Activated T-helper 2 cell treated with anti-CD3 and anti-CD28 coated beads, Interferon-gamma antibody, Interleukin-2, Interleukin-4, amounts not matched to agents 10 μg/mL and 5 μg/mL and 100 μg/mL, durations not matched to agents 14 hours and 24 hours and 36 hours (primary cell): Measurements from ENCODE around the gene TEAD1. TPM values are rescaled to one million over a fixed set of nuclear protein-coding genes. Genes with fewer than 3 reads are reported as not detected.

ENCODE experiments used
- DNase-seq: peaks from one replicate; pipeline ENCODE4 v3.0.0; 2021; ENCODE audit warnings: low spot score
- H3K27ac Mint-ChIP-seq: one replicate; pipeline ENCODE4 v1.8.0; 2021; ENCODE audit warnings: mixed read lengths
- H3K27me3 Mint-ChIP-seq: one replicate; pipeline ENCODE4 v1.8.0; 2021; ENCODE audit warnings: low read depth, mixed read lengths
- H3K36me3 Mint-ChIP-seq: one replicate; pipeline ENCODE4 v1.8.0; 2021; ENCODE audit warnings: low read depth, mixed read lengths
- H3K4me1 Mint-ChIP-seq: one replicate; pipeline ENCODE4 v1.8.0; 2021; ENCODE audit warnings: low read depth, mixed read lengths
- H3K4me3 Mint-ChIP-seq: one replicate; pipeline ENCODE4 v1.8.0; 2021; ENCODE audit warnings: low read depth, mild to moderate bottlenecking, moderate library complexity, mixed read lengths
- H3K9me3 Mint-ChIP-seq: one replicate; pipeline ENCODE4 v1.8.0; 2021; ENCODE audit warnings: mixed read lengths
- intact Hi-C: fragments of 100-400 bp; cut with micrococcal nuclease; formaldehyde crosslinking; loops from one replicate; pipeline ENCODE4 v1.15.1; 2023
- total RNA-seq: library from RNA; stranded (reverse); gene quantifications from 2 replicates; pipeline ENCODE4 v1.2.3, GENCODE V29; 2022

Gene TEAD1
- total RNA-seq, 1 donor from 2014 or later, result 1.3 TPM

DNA sequence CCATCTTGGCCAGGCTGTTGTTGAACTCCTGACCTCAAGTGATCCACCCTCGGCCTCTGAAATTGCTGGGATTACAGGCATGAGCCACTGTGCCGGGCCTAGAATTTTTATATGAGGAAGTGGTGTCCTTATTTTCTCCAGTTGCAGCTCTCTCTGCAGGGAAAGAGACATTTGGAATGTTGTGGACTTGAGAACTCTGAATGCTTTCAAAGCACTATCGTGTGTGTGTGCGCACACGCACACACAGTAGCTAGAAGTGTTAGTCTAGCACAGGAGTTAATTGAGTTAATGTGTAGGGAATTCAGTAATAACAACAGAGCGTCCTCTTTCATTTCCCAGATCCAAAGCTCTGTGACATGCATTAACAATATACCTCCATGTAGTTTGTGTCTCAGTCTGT lies 170.9 kb downstream of the TEAD1 start:
- Mint-ChIP-seq H3K27ac (no peak overlapping the region), H3K9me3 (no peaks in the 10 kb centered on the region), H3K4me3 (no peak overlapping the region), H3K4me1 (peaks cover 6% of the 10 kb centered on the region), H3K36me3 (no peaks in the 10 kb centered on the region), H3K27me3 (peaks cover 12% of the 10 kb centered on the region)
- DNase-seq, result no peak
- intact Hi-C loops, result no loop called here

GRCh38 chr11:12845739-12846358 lies 171.6 kb downstream of the TEAD1 start:
- H3K9me3 Mint-ChIP-seq, result no peaks in the 10 kb centered on the region
- no peak overlapping the region for H3K27ac Mint-ChIP-seq
- no peak overlapping the region for H3K4me3 Mint-ChIP-seq
- peaks cover 12% of the 10 kb centered on the region for H3K27me3 Mint-ChIP-seq
- intact Hi-C loops, result no loop called here
- no peaks in the 10 kb centered on the region for H3K36me3 Mint-ChIP-seq
- H3K4me1 Mint-ChIP-seq, result peaks cover 6% of the 10 kb centered on the region
- no peak for DNase-seq

DNA sequence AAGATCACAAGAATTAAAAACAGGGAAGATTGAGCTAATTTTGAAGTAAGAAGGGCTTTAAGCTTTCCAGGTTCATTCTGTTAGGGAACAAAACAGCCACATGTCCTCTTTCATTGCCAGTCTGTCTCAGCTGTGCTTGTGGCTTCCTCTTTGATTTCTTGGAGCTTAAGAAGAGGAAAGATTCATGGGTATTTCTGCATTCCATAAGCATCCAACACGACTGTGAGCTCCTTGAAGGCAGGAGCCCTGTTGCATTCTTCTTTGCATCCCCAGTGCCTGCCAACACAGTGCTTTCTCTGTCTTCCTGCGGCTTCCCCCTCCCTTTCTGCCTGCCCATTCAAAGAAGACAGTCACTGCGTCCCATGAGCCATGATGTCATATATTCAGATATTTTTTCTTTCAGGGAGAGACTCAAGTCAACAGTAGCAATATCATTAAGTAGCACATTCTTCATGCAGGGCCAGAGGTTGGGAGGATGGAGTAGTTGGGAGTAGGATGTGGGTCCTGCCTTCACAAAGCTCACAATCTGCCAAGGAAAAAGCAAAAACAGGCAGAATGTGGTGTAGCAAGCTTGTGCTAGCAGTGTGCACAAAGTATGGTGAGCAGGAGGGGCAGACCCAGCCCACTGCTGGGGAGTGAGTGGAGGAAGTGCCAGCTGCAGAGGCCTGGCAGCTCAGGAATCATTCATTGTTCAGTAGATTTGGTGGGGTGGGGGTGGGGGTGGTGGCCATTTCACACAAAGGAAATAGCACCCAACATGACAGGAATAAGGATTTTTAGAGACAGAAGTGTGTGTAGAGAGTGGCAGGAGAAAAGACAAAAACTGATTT lies 172.8 kb downstream of the TEAD1 start:
- no peaks in the 10 kb centered on the region for H3K9me3 Mint-ChIP-seq

GRCh38 chr11:12848413-12848812 lies 174.2 kb downstream of the TEAD1 start:
- Mint-ChIP-seq H3K4me1 (peaks cover 5% of the 10 kb centered on the region), H3K9me3 (no peaks in the 10 kb centered on the region), H3K27ac (no peak overlapping the region), H3K27me3 (peaks cover 10% of the 10 kb centered on the region), H3K4me3 (no peak overlapping the region), H3K36me3 (no peaks in the 10 kb centered on the region)
- intact Hi-C loops, result no loop called here
- no peak for DNase-seq

More for the DNA sequence above, 172.8 kb downstream of the TEAD1 start:
- peaks cover 8% of the 10 kb centered on the region for H3K4me1 Mint-ChIP-seq
- H3K36me3 Mint-ChIP-seq, result no peaks in the 10 kb centered on the region
- H3K4me3 Mint-ChIP-seq, result no peak overlapping the region
- H3K27me3 Mint-ChIP-seq, result peaks cover 12% of the 10 kb centered on the region
- no peak for DNase-seq
- H3K27ac Mint-ChIP-seq, result no peak overlapping the region
- intact Hi-C loops, result no loop called here

DNA sequence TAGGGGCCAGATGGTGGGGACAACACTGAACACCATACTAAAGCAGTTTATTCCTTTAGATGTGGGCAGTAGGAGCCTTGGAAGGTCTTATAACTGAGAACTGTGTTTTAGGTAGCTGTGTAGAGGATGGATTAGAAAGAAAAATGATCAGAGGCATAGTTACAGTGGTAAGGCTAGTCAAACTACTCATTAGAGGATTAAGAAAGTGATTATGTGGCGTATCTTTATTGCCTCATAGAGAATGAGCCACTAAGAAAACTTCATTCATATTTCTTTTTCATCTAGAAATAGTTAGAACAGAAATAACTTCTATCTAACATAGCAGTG lies 179.1 kb downstream of the TEAD1 start:
- Mint-ChIP-seq H3K36me3 (no peaks in the 10 kb centered on the region), H3K4me3 (no peak overlapping the region), H3K4me1 (peaks cover 5% of the 10 kb centered on the region), H3K9me3 (no peaks in the 10 kb centered on the region), H3K27ac (no peak overlapping the region), H3K27me3 (peaks cover 14% of the 10 kb centered on the region)
- intact Hi-C loops, result no loop called here
- DNase-seq, result no peak

DNA sequence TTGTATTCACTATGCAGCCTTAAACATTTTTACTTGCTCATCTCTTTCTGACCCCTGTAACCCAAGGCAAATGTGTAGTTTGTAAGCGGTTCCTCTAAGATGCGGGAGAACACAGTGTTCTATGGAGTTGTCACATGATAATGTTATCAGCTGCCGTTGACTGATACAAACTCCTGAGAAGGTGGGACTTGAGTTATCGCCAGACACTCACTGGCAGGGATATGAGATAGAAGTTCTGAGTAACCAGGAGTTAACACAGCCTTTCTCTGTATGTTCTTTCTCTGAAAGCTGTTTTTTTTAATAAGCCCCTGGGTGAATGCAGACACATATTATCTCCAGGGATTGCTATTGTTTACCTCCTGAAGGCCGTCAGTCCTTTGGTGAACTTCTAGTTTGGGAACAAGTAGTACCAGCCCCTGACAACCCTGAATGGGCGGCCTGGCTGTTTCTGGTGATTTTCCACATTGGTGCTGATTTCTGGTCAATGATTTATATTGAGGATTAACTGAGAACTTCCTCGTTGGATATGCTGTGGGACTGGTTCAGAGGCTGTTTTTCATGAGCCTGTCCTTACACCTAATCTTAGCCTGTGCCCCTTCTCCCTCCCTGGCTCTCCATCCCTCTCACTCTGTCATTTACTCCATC lies 179.6 kb downstream of the TEAD1 start:
- H3K36me3 Mint-ChIP-seq, result no peaks in the 10 kb centered on the region
- H3K9me3 Mint-ChIP-seq, result no peaks in the 10 kb centered on the region
- H3K27ac Mint-ChIP-seq, result no peak overlapping the region
- intact Hi-C loops, result no loop called here
- H3K4me1 Mint-ChIP-seq, result peaks cover 5% of the 10 kb centered on the region
- H3K27me3 Mint-ChIP-seq, result peaks cover 14% of the 10 kb centered on the region
- DNase-seq, result no peak
- H3K4me3 Mint-ChIP-seq, result no peak overlapping the region

GRCh38 chr11:12854297-12854661 lies 180.1 kb downstream of the TEAD1 start:
- Mint-ChIP-seq H3K4me3 (no peak overlapping the region), H3K27ac (no peak overlapping the region), H3K36me3 (no peaks in the 10 kb centered on the region), H3K9me3 (no peaks in the 10 kb centered on the region), H3K27me3 (peaks cover 14% of the 10 kb centered on the region), H3K4me1 (peaks cover 5% of the 10 kb centered on the region)
- intact Hi-C loops, result no loop called here
- DNase-seq, result no peak

GRCh38 chr11:12854829-12855228 lies 180.6 kb downstream of the TEAD1 start:
- no peak for DNase-seq
- Mint-ChIP-seq H3K4me3 (no peak overlapping the region), H3K36me3 (no peaks in the 10 kb centered on the region)

GRCh38 chr11:12856338-12856737 lies 182.1 kb downstream of the TEAD1 start:
- Mint-ChIP-seq H3K9me3 (no peaks in the 10 kb centered on the region), H3K36me3 (no peaks in the 10 kb centered on the region), H3K27me3 (peaks cover 24% of the 10 kb centered on the region), H3K4me1 (peaks cover 5% of the 10 kb centered on the region), H3K4me3 (no peak overlapping the region), H3K27ac (no peak overlapping the region)
- DNase-seq, result no peak
- intact Hi-C loops, result no loop called here

More at GRCh38 chr11:12854829-12855228, 180.6 kb downstream of the TEAD1 start:
- Mint-ChIP-seq H3K27ac (no peak overlapping the region), H3K27me3 (peaks cover 16% of the 10 kb centered on the region), H3K9me3 (no peaks in the 10 kb centered on the region), H3K4me1 (peaks cover 5% of the 10 kb centered on the region)
- intact Hi-C loops, result no loop called here

DNA sequence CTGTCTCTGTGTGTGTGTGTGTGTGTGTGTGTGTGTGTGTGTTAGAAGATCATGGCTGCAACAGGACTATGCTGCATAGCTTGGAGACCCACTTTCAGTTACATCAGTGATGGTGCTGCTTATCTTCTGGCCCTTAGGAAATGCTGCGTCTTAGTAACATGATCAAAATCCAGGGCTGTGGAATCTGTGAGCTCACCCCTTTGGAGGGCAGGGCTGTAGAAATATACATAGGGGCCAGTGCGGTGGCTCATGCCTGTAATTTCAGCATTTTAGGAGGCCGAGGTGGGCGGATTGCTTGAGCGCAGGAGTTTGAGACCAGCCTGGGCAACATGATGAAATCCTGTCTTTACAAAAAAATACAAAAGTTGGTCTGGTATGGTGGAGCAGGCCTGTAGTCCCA lies 183.4 kb downstream of the TEAD1 start:
- no peaks in the 10 kb centered on the region for H3K4me1 Mint-ChIP-seq
- no peak overlapping the region for H3K4me3 Mint-ChIP-seq
- no peak overlapping the region for H3K27ac Mint-ChIP-seq
- H3K9me3 Mint-ChIP-seq, result no peaks in the 10 kb centered on the region
- DNase-seq, result no peak
- intact Hi-C loops, result no loop called here
- H3K36me3 Mint-ChIP-seq, result no peaks in the 10 kb centered on the region
- peaks cover 28% of the 10 kb centered on the region for H3K27me3 Mint-ChIP-seq

DNA sequence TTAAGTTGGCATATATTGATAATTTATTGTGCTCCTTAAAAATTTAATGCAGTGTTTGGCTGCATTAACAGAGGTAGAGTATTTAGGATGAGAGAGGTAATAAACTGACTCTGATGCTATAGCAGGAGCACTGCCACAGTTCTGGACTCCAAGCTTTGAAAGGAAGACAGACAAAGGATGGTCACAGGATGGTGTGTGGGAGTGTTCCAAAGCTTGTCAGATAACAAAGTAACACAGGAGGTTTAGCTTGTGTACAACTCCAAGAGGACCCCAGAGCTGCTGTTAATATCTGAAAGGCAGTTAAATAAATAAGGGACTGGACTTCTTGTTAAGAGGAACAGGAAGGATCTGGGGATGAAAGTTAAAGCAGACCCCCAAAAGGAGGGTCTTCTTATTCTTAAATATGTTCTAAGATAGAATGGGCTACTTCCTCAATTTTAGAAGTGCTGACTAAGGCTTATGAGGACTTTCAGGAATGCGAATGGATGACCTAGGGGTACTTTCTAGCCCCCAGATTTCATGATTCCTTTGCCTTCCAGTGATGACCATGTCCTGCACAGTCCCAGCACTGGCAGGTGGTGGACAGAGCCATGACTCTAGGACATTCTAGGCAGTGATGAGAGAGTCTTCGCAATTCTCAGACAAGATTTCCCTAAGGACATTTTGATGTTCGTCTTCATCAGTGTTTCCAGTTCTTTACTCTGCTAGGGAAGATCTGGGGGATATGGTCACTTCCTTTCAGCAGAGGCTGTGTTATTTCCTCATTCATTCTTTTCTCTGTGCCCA lies 185.8 kb downstream of the TEAD1 start:
- H3K4me3 Mint-ChIP-seq, result no peak overlapping the region
- peaks cover 48% of the 10 kb centered on the region for H3K27me3 Mint-ChIP-seq
- H3K9me3 Mint-ChIP-seq, result no peaks in the 10 kb centered on the region
- H3K27ac Mint-ChIP-seq, result no peak overlapping the region
- intact Hi-C loops, result no loop called here
- H3K4me1 Mint-ChIP-seq, result peaks cover 2% of the 10 kb centered on the region
- DNase-seq, result no peak
- H3K36me3 Mint-ChIP-seq, result no peaks in the 10 kb centered on the region

- no peaks in the 10 kb centered on the region for H3K9me3 Mint-ChIP-seq
- H3K4me3 Mint-ChIP-seq, result no peak overlapping the region
- no peak overlapping the region for H3K27ac Mint-ChIP-seq
- DNase-seq, result no peak
- intact Hi-C loops, result no loop called here
- no peaks in the 10 kb centered on the region for H3K36me3 Mint-ChIP-seq
- H3K27me3 Mint-ChIP-seq, result peaks cover 51% of the 10 kb centered on the region
- H3K4me1 Mint-ChIP-seq, result peaks cover 2% of the 10 kb centered on the region
These were observed 186.6 kb downstream of the TEAD1 start for GRCh38 chr11:12860827-12861226.
